Thyroid gland (tissue), 4 donors: ENCODE data around the gene UBD.

Experiments
- CTCF ChIP-seq, 6 experiments: fragments of 200-600 bp in 3 of 6; fragments of 450-650 bp in 3 of 6; sonication (generic) in 3 of 6; IDR thresholded peaks; one replicate each; pipeline ENCODE4 v1.5.1; 2016 to 2019; ENCODE audit warnings: antibody characterized with exemption in 6 of 6, mild to moderate bottlenecking in 2 of 6, inconsistent platforms in 1 of 6, moderate library complexity in 1 of 6
- POLR2A ChIP-seq, 2 donors: fragments of 450-650 bp; IDR thresholded peaks; one replicate each; pipeline ENCODE4 v1.6.1; 2017; ENCODE audit warnings: antibody characterized with exemption in 2 of 2, mild to moderate bottlenecking in 2 of 2, moderate library complexity in 1 of 2

DNA sequence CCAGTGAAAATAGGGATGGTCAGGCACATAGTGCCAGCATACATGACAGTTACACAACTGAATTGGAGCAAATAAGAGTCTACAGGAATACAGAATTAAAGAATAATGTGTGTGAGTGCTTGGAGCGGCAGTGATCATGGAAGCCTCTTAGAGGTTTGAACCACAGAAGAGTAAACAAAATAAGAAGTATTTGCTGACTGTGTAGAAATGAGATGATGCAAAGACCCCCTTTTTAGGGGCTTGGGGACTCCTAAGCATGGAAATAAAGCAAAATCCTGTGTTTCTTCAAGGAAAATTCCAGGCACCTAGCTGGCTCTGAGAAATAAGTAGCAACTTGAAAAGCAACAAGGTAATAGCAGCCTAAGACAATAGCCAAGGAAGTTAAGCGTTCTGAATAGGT is 32.1 kb upstream of the UBD start:
- no peak for TF ChIP-seq POLR2A (IDR thresholded peaks at IDR 0.05)
- no peak for TF ChIP-seq CTCF (IDR thresholded peaks at IDR 0.05)
